ENCODE results near the gene VAMP5.
A peak's percentile ranks its signal among the peaks of the same experiment; 100 is the strongest.

Gene VAMP5

GRCh38 chr2:85598594-85599340, 14.5 kb downstream of the VAMP5 start:
- WGBS (ENCODE audit: extremely low coverage, insufficient coverage, insufficient read length): no CpG with 5 or more reads among the region's 14 CpGs
- no peak for DNase-seq
- no peak overlapping the region for H3K4me3 ChIP-seq (ENCODE audit: low read depth, low read length)
- H3K14ac ChIP-seq (ENCODE audit: low read length): no peak overlapping the region
- H3K4ac ChIP-seq (ENCODE audit: low read depth, low read length): no peak overlapping the region
- peaks cover 7 to 20% of the 10 kb centered on the region in 2 experiments for H3K4me1 ChIP-seq (ENCODE audit: control insufficient read depth in 1 of 2, insufficient read depth in 2 of 2, low read length in 2 of 2)
- H3K9ac ChIP-seq (ENCODE audit: low read length): no peak overlapping the region
- H2AFZ ChIP-seq (ENCODE audit: insufficient read depth, low read length, poor library complexity): no peak overlapping the region
- H3K27ac ChIP-seq (ENCODE audit: low read depth, low read length): no peak overlapping the region
- H2BK12ac ChIP-seq (ENCODE audit: low read length): no peak overlapping the region
- H2BK5ac ChIP-seq (ENCODE audit: low read depth, low read length, poor library complexity): no peak overlapping the region
- H3K18ac ChIP-seq (ENCODE audit: low read length): no peak overlapping the region
- H2BK120ac ChIP-seq (ENCODE audit: insufficient read depth, low read length, poor library complexity): no peak overlapping the region
- peaks cover 28 to 32% of the 10 kb centered on the region in 2 experiments for H3K36me3 ChIP-seq (ENCODE audit: control insufficient read depth in 1 of 2, insufficient read depth in 2 of 2, low read length in 2 of 2)
- H4K91ac ChIP-seq (ENCODE audit: low read depth, low read length): no peak overlapping the region
- no peak overlapping the region for H4K12ac ChIP-seq (ENCODE audit: low read depth, low read length)
- no peaks in the 10 kb centered on the region for H3K27me3 ChIP-seq (ENCODE audit: insufficient read depth, low read length)
- no peak overlapping the region for H3K23ac ChIP-seq (ENCODE audit: low read length)
- peaks cover 15% of the 10 kb centered on the region for H3K79me1 ChIP-seq (ENCODE audit: low read length)
- H3K9me3 ChIP-seq (ENCODE audit: insufficient read depth, low read depth, low read length): peaks cover 3% of the 10 kb centered on the region
- H3K4me2 ChIP-seq (ENCODE audit: low read length): no peak overlapping the region
- H3K79me2 ChIP-seq (ENCODE audit: control insufficient read depth, insufficient read depth, low read length, poor library complexity): peaks cover 11% of the 10 kb centered on the region
- H2AK5ac ChIP-seq (ENCODE audit: low read length): no peak overlapping the region
- H4K8ac ChIP-seq (ENCODE audit: low read depth, low read length): no peak overlapping the region

- Histone ChIP-seq H3K4me1 (ENCODE audit: control insufficient read depth in 1 of 2, insufficient read depth in 2 of 2, low read length in 2 of 2) (peaks cover 7 to 25% of the 10 kb centered on the region in 2 experiments), H2AK5ac (ENCODE audit: low read length) (no peak overlapping the region), H2BK5ac (ENCODE audit: low read depth, low read length, poor library complexity) (no peak overlapping the region), H3K23ac (ENCODE audit: low read length) (no peak overlapping the region), H4K8ac (ENCODE audit: low read depth, low read length) (no peak overlapping the region), H3K9ac (ENCODE audit: low read length) (no peak overlapping the region), H3K79me1 (ENCODE audit: low read length) (peaks cover 15% of the 10 kb centered on the region), H3K4me2 (ENCODE audit: low read length) (no peak overlapping the region), H3K36me3 (ENCODE audit: control insufficient read depth in 1 of 2, insufficient read depth in 2 of 2, low read length in 2 of 2) (peaks cover 28 to 32% of the 10 kb centered on the region in 2 experiments), H2BK12ac (ENCODE audit: low read length) (no peak overlapping the region), H3K27me3 (ENCODE audit: insufficient read depth, low read length) (no peaks in the 10 kb centered on the region), H4K91ac (ENCODE audit: low read depth, low read length) (no peak overlapping the region), H3K4me3 (ENCODE audit: low read depth, low read length) (no peak overlapping the region), H3K27ac (ENCODE audit: low read depth, low read length) (no peak overlapping the region), H3K79me2 (ENCODE audit: control insufficient read depth, insufficient read depth, low read length, poor library complexity) (peaks cover 11% of the 10 kb centered on the region), H4K12ac (ENCODE audit: low read depth, low read length) (no peak overlapping the region), H3K14ac (ENCODE audit: low read length) (no peak overlapping the region), H2AFZ (ENCODE audit: insufficient read depth, low read length, poor library complexity) (no peak overlapping the region), H2BK120ac (ENCODE audit: insufficient read depth, low read length, poor library complexity) (no peak overlapping the region), H3K9me3 (ENCODE audit: insufficient read depth, low read depth, low read length) (peaks cover 3% of the 10 kb centered on the region), H3K4ac (ENCODE audit: low read depth, low read length) (no peak overlapping the region), H3K18ac (ENCODE audit: low read length) (no peak overlapping the region)
- no peak for DNase-seq
- no CpG with 5 or more reads among the region's 17 CpGs for WGBS (ENCODE audit: extremely low coverage, insufficient coverage, insufficient read length)
Observed at GRCh38 chr2:85599468-85600234, 15.4 kb downstream of the VAMP5 start.

GRCh38 chr2:85600235-85600575, 16.0 kb downstream of the VAMP5 start:
- H3K27ac ChIP-seq (ENCODE audit: low read depth, low read length): no peak overlapping the region
- no peak overlapping the region for H3K4me2 ChIP-seq (ENCODE audit: low read length)
- H3K4me3 ChIP-seq (ENCODE audit: low read depth, low read length): no peak overlapping the region
- DNase-seq: no peak
- H3K4me1 ChIP-seq (ENCODE audit: control insufficient read depth in 1 of 2, insufficient read depth in 2 of 2, low read length in 2 of 2): peaks cover 7 to 26% of the 10 kb centered on the region in 2 experiments
- no peaks in the 10 kb centered on the region for H3K27me3 ChIP-seq (ENCODE audit: insufficient read depth, low read length)
- no peak overlapping the region for H3K4ac ChIP-seq (ENCODE audit: low read depth, low read length)
- H3K23ac ChIP-seq (ENCODE audit: low read length): no peak overlapping the region
- no peak overlapping the region for H3K9ac ChIP-seq (ENCODE audit: low read length)
- H2BK120ac ChIP-seq (ENCODE audit: insufficient read depth, low read length, poor library complexity): no peak overlapping the region
- H4K8ac ChIP-seq (ENCODE audit: low read depth, low read length): no peak overlapping the region
- no peak overlapping the region for H2AFZ ChIP-seq (ENCODE audit: insufficient read depth, low read length, poor library complexity)
- H3K79me2 ChIP-seq (ENCODE audit: control insufficient read depth, insufficient read depth, low read length, poor library complexity): peaks cover 11% of the 10 kb centered on the region
- no peak overlapping the region for H4K91ac ChIP-seq (ENCODE audit: low read depth, low read length)
- no peak overlapping the region for H4K12ac ChIP-seq (ENCODE audit: low read depth, low read length)
- peaks cover 28 to 32% of the 10 kb centered on the region in 2 experiments for H3K36me3 ChIP-seq (ENCODE audit: control insufficient read depth in 1 of 2, insufficient read depth in 2 of 2, low read length in 2 of 2)
- no peak overlapping the region for H3K18ac ChIP-seq (ENCODE audit: low read length)
- no peak overlapping the region for H2AK5ac ChIP-seq (ENCODE audit: low read length)
- H3K79me1 ChIP-seq (ENCODE audit: low read length): peaks cover 12% of the 10 kb centered on the region
- WGBS (ENCODE audit: extremely low coverage, insufficient coverage, insufficient read length): no CpG with 5 or more reads among the region's 3 CpGs
- H3K14ac ChIP-seq (ENCODE audit: low read length): no peak overlapping the region
- H2BK12ac ChIP-seq (ENCODE audit: low read length): no peak overlapping the region
- H2BK5ac ChIP-seq (ENCODE audit: low read depth, low read length, poor library complexity): no peak overlapping the region
- peaks cover 3% of the 10 kb centered on the region for H3K9me3 ChIP-seq (ENCODE audit: insufficient read depth, low read depth, low read length)

GRCh38 chr2:85600951-85601770, 16.9 kb downstream of the VAMP5 start:
- Histone ChIP-seq H3K9ac (ENCODE audit: low read length) (no peak overlapping the region), H3K27ac (ENCODE audit: low read depth, low read length) (no peak overlapping the region)

More at GRCh38 chr2:85600951-85601770, 16.9 kb downstream of the VAMP5 start:
- H3K79me1 ChIP-seq (ENCODE audit: low read length): peaks cover 8% of the 10 kb centered on the region
- no peak for DNase-seq
- H3K79me2 ChIP-seq (ENCODE audit: control insufficient read depth, insufficient read depth, low read length, poor library complexity): peaks cover 6% of the 10 kb centered on the region
- H3K23ac ChIP-seq (ENCODE audit: low read length): no peak overlapping the region
- H3K36me3 ChIP-seq (ENCODE audit: control insufficient read depth in 1 of 2, insufficient read depth in 2 of 2, low read length in 2 of 2): peaks cover 28 to 32% of the 10 kb centered on the region in 2 experiments
- no peak overlapping the region for H3K14ac ChIP-seq (ENCODE audit: low read length)
- no peaks in the 10 kb centered on the region for H3K27me3 ChIP-seq (ENCODE audit: insufficient read depth, low read length)
- H3K4me2 ChIP-seq (ENCODE audit: low read length): peak overlapping the region; percentile 92
- no CpG with 5 or more reads among the region's 6 CpGs for WGBS (ENCODE audit: extremely low coverage, insufficient coverage, insufficient read length)
- no peak overlapping the region for H2BK120ac ChIP-seq (ENCODE audit: insufficient read depth, low read length, poor library complexity)
- H3K4ac ChIP-seq (ENCODE audit: low read depth, low read length): no peak overlapping the region
- no peak overlapping the region for H2AFZ ChIP-seq (ENCODE audit: insufficient read depth, low read length, poor library complexity)
- no peak overlapping the region for H2AK5ac ChIP-seq (ENCODE audit: low read length)
- no peak overlapping the region for H4K12ac ChIP-seq (ENCODE audit: low read depth, low read length)
- no peak overlapping the region for H4K8ac ChIP-seq (ENCODE audit: low read depth, low read length)
- H3K4me1 ChIP-seq (ENCODE audit: control insufficient read depth in 1 of 2, insufficient read depth in 2 of 2, low read length in 2 of 2): peaks cover 7 to 28% of the 10 kb centered on the region in 2 experiments
- H4K91ac ChIP-seq (ENCODE audit: low read depth, low read length): no peak overlapping the region
- no peak overlapping the region for H3K4me3 ChIP-seq (ENCODE audit: low read depth, low read length)
- H3K9me3 ChIP-seq (ENCODE audit: insufficient read depth, low read depth, low read length): peaks cover 3% of the 10 kb centered on the region
- peak overlapping the region; percentile 87 for H3K18ac ChIP-seq (ENCODE audit: low read length)
- no peak overlapping the region for H2BK12ac ChIP-seq (ENCODE audit: low read length)
- H2BK5ac ChIP-seq (ENCODE audit: low read depth, low read length, poor library complexity): no peak overlapping the region
